ENCODE results near the gene UBALD1. TPM values are rescaled to one million over a fixed set of nuclear protein-coding genes. Genes with fewer than 3 reads are reported as not detected.

Gene UBALD1
- total RNA-seq, 1 donor from 2014 or later = 31.0 TPM

GRCh38 chr16:4609200-4610010 is 5.3 kb downstream of the UBALD1 start:
- no peak for DNase-seq (ENCODE audit: low spot score)

GRCh38 chr16:4608704-4608980 is 6.0 kb downstream of the UBALD1 start:
- no peaks in the 10 kb centered on the region for H3K4me1 Mint-ChIP-seq (ENCODE audit: unreplicated experiment)
- TF ChIP-seq CTCF (IDR thresholded peaks at IDR 0.05; ENCODE audit: unreplicated experiment) = no peak
- no peaks in the 10 kb centered on the region for H3K9me3 Mint-ChIP-seq (ENCODE audit: unreplicated experiment)
- H3K27me3 Mint-ChIP-seq (ENCODE audit: unreplicated experiment) = peaks cover 4% of the 10 kb centered on the region
- H3K36me3 Mint-ChIP-seq (ENCODE audit: low read depth, unreplicated experiment) = peaks cover 3% of the 10 kb centered on the region
- no peak overlapping the region for H3K27ac Mint-ChIP-seq (ENCODE audit: unreplicated experiment)
- no peak for DNase-seq (ENCODE audit: low spot score)
- H3K4me3 Mint-ChIP-seq (ENCODE audit: unreplicated experiment) = peak overlapping the region; percentile 25

More at GRCh38 chr16:4609200-4610010, 5.3 kb downstream of the UBALD1 start:
- H3K9me3 Mint-ChIP-seq (ENCODE audit: unreplicated experiment) = no peaks in the 10 kb centered on the region
- no peak overlapping the region for H3K4me3 Mint-ChIP-seq (ENCODE audit: unreplicated experiment)
- H3K36me3 Mint-ChIP-seq (ENCODE audit: low read depth, unreplicated experiment) = peaks cover 3% of the 10 kb centered on the region
- TF ChIP-seq CTCF (IDR thresholded peaks at IDR 0.05; ENCODE audit: unreplicated experiment) = no peak
- H3K27ac Mint-ChIP-seq (ENCODE audit: unreplicated experiment) = no peak overlapping the region
- H3K27me3 Mint-ChIP-seq (ENCODE audit: unreplicated experiment) = peaks cover 4% of the 10 kb centered on the region
- no peaks in the 10 kb centered on the region for H3K4me1 Mint-ChIP-seq (ENCODE audit: unreplicated experiment)

DNA sequence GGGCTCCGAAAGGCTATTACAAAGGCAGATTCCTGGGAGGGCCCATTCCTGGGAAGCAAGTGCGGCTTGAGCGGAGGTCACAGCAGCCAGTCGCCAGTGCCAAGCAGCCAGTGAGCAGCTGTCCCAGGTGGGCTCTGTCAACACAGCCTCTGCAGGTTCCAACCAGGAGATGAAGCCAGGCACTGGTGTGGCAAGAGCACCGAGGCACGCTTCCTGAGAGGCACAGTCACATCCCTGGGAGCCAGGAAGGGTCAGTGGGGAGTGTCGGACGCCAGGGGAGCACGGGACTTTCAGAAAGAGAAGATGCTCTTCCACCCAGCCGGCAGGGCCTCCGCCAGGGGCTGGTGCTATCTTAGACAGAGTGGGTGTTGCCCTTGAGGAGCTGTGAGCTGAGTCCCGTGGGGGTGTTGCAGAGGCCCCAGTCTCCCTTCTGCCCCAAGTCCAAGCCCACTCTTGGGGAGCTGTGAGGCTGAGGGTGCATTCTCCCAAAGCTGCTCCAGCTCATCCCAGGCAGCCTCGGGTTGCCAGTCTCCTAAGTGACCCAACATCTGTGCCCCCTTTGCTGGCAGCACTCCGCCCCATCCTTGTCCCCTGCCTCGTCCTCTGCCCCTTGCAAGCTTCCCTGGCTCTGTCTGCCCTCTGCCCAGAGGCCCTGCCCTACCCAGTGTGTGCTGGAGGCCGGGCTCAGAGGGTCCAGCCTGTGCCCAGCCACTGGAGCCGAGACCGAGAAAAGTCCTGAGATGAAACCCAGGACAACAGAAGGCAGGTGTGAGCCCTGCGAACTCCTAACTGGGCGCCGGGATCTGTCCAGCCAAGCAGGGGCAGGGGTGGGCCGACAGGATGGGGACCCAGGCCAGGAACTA is 6.6 kb downstream of the UBALD1 start:
- no peak for TF ChIP-seq CTCF (IDR thresholded peaks at IDR 0.05; ENCODE audit: unreplicated experiment)
- Mint-ChIP-seq H3K9me3 (ENCODE audit: unreplicated experiment) (no peaks in the 10 kb centered on the region), H3K27ac (ENCODE audit: unreplicated experiment) (no peak overlapping the region), H3K4me1 (ENCODE audit: unreplicated experiment) (no peaks in the 10 kb centered on the region), H3K4me3 (ENCODE audit: unreplicated experiment) (peak overlapping the region; percentile 25), H3K36me3 (ENCODE audit: low read depth, unreplicated experiment) (peaks cover 3% of the 10 kb centered on the region), H3K27me3 (ENCODE audit: unreplicated experiment) (peaks cover 4% of the 10 kb centered on the region)
- DNase-seq (ENCODE audit: low spot score) = peak; percentile 29

GRCh38 chr16:4606354-4606753 is 8.3 kb downstream of the UBALD1 start:
- Mint-ChIP-seq H3K27me3 (ENCODE audit: unreplicated experiment) (peaks cover 6% of the 10 kb centered on the region), H3K4me1 (ENCODE audit: unreplicated experiment) (peaks cover 3% of the 10 kb centered on the region), H3K4me3 (ENCODE audit: unreplicated experiment) (peak overlapping the region; percentile 54), H3K36me3 (ENCODE audit: low read depth, unreplicated experiment) (peaks cover 3% of the 10 kb centered on the region), H3K27ac (ENCODE audit: unreplicated experiment) (no peak overlapping the region), H3K9me3 (ENCODE audit: unreplicated experiment) (no peaks in the 10 kb centered on the region)
- no peak for TF ChIP-seq CTCF (IDR thresholded peaks at IDR 0.05; ENCODE audit: unreplicated experiment)
- DNase-seq (ENCODE audit: low spot score) = no peak

DNA sequence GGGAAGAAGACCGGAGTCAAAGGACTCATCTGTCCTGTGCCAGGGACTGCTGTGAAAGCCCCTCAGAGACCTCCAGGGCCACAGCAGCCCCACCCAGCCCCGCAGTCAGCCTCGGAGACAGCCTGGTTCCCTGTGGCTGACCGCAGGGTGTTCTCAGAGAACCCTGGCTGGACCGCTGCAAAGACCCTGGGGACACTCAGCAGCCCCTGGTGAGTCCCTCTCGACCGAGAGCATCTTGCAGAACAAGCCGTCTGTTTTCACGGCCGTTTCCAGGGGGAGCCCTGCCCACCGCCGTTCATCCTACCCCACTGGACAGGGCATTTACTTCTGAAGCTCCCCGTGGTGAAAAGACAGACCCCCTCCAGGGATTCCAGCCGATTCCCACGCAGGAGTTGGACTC is 10.3 kb downstream of the UBALD1 start:
- peaks cover 9% of the 10 kb centered on the region for H3K27me3 Mint-ChIP-seq (ENCODE audit: unreplicated experiment)
- TF ChIP-seq CTCF (IDR thresholded peaks at IDR 0.05; ENCODE audit: unreplicated experiment) = no peak
- peaks cover 3% of the 10 kb centered on the region for H3K36me3 Mint-ChIP-seq (ENCODE audit: low read depth, unreplicated experiment)
- peaks cover 4% of the 10 kb centered on the region for H3K4me1 Mint-ChIP-seq (ENCODE audit: unreplicated experiment)
- H3K27ac Mint-ChIP-seq (ENCODE audit: unreplicated experiment) = no peak overlapping the region
- H3K4me3 Mint-ChIP-seq (ENCODE audit: unreplicated experiment) = no peak overlapping the region
- no peak for DNase-seq (ENCODE audit: low spot score)
- no peaks in the 10 kb centered on the region for H3K9me3 Mint-ChIP-seq (ENCODE audit: unreplicated experiment)
